Measurements from ENCODE around the gene LEF1.
"Not testable (repeated sequence)": the region's sequence is repeated elsewhere in the genome, so short reads cannot be mapped to it uniquely, and the experiment has no call there.

LEF1 gene

DNA sequence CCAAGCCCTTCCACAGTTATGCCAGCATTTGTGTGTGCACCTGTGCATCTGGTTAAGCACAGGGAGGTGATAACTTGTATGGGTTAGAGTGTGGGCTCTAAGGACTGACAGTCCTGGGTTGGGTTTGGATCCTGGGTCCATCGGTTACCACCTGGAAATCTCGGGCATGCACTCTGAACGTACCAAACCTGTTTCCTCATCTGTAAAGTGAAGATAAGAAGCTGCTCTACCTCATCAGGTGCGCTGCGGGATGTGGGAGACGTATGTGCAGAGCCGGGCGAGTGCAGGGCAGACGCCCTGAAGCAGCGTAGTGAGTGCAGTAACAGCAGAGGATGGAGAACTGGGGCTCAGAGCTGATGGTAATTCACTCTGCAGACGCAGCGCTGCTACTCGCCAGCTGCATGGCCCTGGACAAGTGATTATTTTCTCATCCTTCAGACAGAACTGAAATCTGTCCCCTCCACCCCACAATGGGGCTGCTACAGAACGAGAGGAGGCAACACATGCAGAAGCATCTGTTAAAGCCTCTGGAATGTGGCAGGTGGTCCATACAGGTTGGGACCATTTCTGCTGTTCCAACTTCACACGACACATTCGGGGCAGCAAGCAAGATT is 114.6 kb downstream of the LEF1 start:
- DNase-seq = no peak

GRCh38 chr4:108053251-108053711 is 115.5 kb downstream of the LEF1 start:
- DNase-seq = no peak

- no peak for DNase-seq
Observed at GRCh38 chr4:108052558-108053120, 116.1 kb downstream of the LEF1 start.

GRCh38 chr4:108051343-108051742 is 117.4 kb downstream of the LEF1 start:
- DNase-seq = no peak

DNA sequence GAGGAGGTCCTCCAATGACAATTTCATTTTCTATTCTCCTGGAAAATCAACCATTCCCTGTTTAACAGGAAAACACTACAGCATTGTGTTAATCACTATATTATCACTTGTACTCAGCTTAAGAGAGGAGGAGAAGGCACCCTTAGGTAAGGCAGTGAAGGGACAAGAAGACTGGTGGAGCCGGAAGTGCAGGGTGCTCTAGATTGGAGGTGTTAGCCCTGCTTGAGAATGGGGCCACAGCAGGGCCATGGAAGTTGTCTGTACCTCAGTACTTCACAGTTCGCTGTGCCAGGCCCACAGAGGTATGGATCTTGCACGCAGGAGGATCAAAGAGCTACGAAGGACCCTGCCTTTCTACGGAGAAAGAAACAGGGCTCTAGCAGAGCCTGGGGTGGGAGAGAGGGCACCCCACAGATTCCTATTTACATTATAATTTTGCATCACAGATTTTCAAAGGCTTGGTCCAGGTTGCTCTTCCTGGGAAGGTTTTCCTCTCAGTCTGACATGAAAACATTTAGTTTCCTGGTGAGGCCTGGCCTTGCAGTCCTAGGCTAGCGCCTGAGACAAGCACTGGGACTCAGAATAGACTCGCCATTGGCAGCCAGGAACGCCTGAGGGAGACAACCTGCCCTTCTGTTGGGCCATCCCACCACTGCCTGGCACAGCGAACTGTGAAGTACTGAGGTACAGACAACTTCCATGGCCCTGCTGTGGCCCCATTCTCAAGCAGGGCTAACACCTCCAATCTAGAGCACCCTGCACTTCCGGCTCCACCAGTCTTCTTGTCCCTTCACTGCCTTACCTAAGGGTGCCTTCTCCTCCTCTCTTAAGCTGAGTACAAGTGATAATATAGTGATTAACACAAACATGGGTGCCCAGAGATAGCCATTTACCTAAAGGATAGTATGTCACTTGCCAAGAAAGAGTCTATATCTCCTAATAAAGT is 118.3 kb downstream of the LEF1 start:
- DNase-seq = not testable (repeated sequence)

GRCh38 chr4:108049406-108049805 is 119.3 kb downstream of the LEF1 start:
- no peak for DNase-seq

GRCh38 chr4:108048997-108049396 is 119.7 kb downstream of the LEF1 start:
- no peak for DNase-seq

GRCh38 chr4:108048157-108048556 is 120.6 kb downstream of the LEF1 start:
- no peak for DNase-seq

DNA sequence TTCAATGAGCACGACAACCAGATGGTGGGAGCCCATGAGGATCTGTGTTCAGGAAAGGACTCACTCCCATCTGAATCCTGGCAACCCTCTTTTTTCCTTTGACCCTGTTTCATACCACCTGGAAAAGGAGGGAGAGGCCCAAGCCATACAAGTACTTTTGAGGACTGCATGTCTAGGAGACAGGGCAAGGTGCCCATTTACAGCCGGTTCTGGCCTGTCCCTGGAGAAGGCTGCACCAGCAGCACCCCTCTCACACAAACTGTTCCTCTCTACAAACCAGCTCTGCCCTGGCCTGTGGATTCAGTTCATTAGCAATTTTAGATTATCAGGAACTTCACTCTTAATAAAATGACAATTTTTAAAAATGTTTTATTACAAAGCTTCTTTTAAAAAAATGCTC is 121.5 kb downstream of the LEF1 start:
- DNase-seq = no peak

GRCh38 chr4:108045687-108046024 is 123.1 kb downstream of the LEF1 start:
- DNase-seq = no peak

GRCh38 chr4:108044951-108045686 is 123.6 kb downstream of the LEF1 start:
- DNase-seq = no peak

DNA sequence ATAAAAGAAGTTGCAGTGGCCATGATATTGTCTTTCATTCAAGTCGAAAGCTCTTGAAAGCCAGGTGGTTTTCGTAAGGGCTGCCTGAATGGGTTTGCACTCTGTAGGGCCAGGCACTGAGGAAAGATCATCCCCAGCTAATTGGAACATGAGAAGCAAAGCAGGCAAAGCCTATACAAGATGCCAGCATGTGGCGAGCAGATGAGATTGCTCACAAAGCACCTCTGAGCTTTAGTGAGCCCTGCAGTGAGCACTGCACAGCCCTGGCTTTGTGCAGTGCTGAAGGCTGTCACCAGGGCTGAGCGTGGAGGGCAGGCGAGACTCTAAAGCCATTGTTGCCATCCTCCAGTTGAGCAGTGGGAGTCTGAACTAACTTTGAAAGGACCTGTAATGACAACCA is 125.2 kb downstream of the LEF1 start:
- no peak for DNase-seq

GRCh38 chr4:108042927-108043326 is 125.8 kb downstream of the LEF1 start:
- DNase-seq = no peak

DNA sequence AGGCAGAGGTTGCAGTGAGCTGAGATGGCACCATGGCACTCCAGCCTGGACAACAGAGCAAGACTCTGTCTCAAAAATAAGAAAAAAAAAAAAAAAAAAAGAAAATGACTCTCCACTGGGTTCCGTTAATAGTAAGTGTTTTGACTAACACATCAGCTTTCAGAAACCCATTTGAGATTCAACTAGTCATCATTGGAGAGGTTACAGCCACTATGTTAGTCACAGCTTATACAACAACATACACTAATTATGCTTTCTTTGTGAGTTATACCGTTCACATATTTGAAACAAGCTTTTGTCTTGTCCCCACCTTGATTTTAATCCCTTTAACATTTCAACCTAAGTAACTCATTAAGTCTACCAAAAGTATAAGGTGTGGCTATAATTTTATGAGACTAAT is 130.8 kb downstream of the LEF1 start:
- no peak for DNase-seq

GRCh38 chr4:108036213-108036612 is 132.5 kb downstream of the LEF1 start:
- no peak for DNase-seq

DNA sequence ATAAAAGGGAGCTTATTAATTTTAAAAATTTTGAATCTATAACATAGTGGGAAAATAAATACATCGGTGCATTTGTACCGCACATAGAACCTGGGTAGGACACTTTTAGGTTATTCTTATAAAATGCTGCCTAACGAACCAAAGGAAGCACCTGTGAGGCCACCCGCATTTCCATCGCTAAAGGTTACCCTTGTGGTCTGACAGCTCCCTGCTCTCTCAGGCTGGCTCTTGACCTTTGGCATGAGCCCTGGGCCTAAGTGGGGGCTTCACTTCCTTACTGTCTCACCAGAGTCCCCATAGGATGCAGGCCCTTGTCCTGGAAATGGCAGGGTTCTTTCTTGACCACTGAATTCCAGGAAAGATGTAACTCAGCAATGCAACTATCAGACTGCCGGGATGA is 133.0 kb downstream of the LEF1 start:
- no peak for DNase-seq

GRCh38 chr4:108034565-108034964 is 134.2 kb downstream of the LEF1 start:
- DNase-seq = no peak

- DNase-seq = no peak
Observed at GRCh38 chr4:108033348-108033747, 135.4 kb downstream of the LEF1 start.

DNA sequence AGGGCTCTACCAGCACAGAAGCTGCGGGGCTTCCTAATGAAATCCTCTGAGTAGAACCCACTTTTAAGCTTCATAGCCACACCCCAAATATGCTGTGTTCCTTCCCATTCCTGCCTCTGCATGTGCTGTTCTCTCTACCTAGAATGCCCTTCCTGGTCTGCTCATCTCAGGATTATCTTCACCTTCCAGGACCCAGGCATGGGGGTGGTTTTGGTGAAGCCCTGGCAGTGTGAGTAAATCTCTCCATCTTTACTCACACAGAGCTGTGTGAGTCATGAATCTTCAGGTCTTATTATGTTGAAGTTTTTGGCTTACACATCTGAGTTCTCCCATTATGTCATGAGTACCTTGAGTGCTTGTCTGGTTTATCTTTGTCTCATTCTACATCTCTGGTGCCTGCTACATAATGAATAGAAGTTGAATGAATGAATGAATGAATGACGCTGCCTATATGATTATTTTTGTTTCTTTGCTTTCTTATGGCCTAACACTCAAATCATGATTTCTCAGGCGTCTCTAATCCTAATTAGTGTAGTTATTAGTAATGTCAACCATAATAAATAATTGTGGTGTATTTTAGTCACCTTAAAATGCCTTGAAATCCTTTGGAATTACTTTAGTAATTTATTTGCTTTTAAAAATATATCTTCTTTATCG is 137.2 kb downstream of the LEF1 start:
- DNase-seq = no peak

GRCh38 chr4:108030332-108030731 is 138.4 kb downstream of the LEF1 start:
- DNase-seq = peak in 1 of 2 donors; percentile 26

DNA sequence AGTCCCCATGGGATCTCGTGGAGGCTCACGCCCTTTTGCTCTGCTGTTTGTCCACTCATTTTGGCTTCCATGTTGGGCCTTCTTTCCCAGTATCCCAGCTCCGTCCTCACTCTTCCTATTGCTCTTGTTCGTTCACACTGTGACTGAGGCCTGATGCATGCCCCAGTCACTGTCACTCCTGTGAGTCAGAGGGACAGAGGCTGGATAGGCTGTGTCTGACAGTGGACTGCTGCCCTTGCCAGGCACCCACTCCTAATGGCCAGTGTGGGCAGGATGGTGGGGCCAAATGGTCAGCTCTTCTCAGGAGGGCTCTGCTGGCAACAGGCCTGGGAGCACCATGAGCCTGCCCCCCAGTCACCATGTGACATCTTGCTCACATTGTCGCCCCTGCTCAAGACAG is 139.0 kb downstream of the LEF1 start:
- no peak for DNase-seq

DNA sequence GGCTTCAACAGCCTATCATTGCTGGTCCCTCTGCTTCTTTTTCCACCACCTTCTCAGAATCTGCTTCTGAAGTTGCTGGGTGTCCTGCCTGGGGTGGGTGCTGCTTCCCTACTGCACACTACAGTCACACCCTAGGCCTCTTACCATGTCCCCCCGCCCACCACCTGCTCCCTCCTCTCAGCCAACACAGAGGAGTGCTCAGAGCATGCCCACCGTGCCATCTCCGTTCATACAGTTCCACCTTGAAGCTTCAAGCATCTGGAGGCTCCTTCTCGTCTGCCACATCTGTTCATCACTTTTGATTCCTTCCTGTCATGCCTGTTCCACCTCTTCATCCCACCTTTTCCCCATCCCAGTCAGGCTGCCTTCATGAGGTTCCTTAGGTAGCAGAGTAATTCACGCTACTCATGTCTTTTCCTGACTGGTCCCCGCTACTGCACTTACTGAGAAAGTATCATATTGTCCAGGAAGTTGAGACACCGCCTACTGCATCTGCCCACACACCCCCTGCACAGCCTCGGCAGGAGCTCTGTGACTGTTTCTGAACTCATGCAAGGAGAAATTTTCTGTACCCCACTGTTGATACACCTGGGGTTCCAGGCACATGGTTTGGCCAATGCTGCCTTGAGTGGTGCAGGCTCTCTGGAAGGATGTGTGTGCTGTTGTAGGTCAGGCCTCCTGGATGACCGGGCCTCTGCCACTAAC is 139.6 kb downstream of the LEF1 start:
- DNase-seq = no peak

Data from bone marrow (tissue), 2 donors.